Astrocyte (in vitro differentiated cells and primary cell): ENCODE data around the gene PRKCB. TPM values are rescaled to one million over a fixed set of nuclear protein-coding genes. Genes with fewer than 3 reads are reported as not detected.

ENCODE experiments used
- DNase-seq: peaks from one replicate; pipeline ENCODE4 v3.0.0-alpha.2; 2010; ENCODE audit warnings: low read depth
- FAIRE-seq: peaks from 2 replicates; lab custom pipeline; 2011; peaks lifted over from hg19 to GRCh38; lab: Jason Lieb, UNC
- H2AFZ ChIP-seq: 2 replicates; pipeline ENCODE4 v1.6.0; 2012; ENCODE audit warnings: low read depth, low read length, inconsistent platforms
- H3K27ac ChIP-seq: 2 replicates; pipeline ENCODE4 v1.5.1; 2011; ENCODE audit warnings: low read depth, low read length, inconsistent platforms
- H3K27me3 ChIP-seq: 2 replicates; pipeline ENCODE4 v1.6.0; 2011; ENCODE audit warnings: low read length, inconsistent platforms; ENCODE audit not compliant: insufficient read depth
- H3K36me3 ChIP-seq: 2 replicates; pipeline ENCODE4 v1.5.1; 2011; ENCODE audit warnings: low read length, inconsistent platforms; ENCODE audit not compliant: insufficient read depth
- H3K4me1 ChIP-seq: 2 replicates; pipeline ENCODE4 v1.5.1; 2011; ENCODE audit warnings: low read length, inconsistent platforms; ENCODE audit not compliant: insufficient read depth
- H3K4me2 ChIP-seq: 2 replicates; pipeline ENCODE4 v1.6.0; 2012; ENCODE audit warnings: low read length, inconsistent platforms
- H3K4me3 ChIP-seq: 2 replicates; pipeline ENCODE4 v1.5.1; 2011; ENCODE audit warnings: low read depth, mild to moderate bottlenecking, low read length, inconsistent platforms; ENCODE audit not compliant: insufficient read depth
- H3K79me2 ChIP-seq: 2 replicates; pipeline ENCODE4 v1.6.0; 2012; ENCODE audit warnings: mild to moderate bottlenecking, low read length, inconsistent platforms; ENCODE audit not compliant: insufficient read depth
- H3K9ac ChIP-seq: 2 replicates; pipeline ENCODE4 v1.6.0; 2012; ENCODE audit warnings: mild to moderate bottlenecking, low read length, inconsistent platforms
- H3K9me3 ChIP-seq: 2 replicates; pipeline ENCODE4 v1.5.1; 2012; ENCODE audit warnings: low read depth, mild to moderate bottlenecking, low read length, inconsistent platforms; ENCODE audit not compliant: insufficient read depth
- H4K20me1 ChIP-seq: 2 replicates; pipeline ENCODE4 v1.6.0; 2012; ENCODE audit warnings: low read length, inconsistent platforms; ENCODE audit not compliant: insufficient read depth
- H3K27ac Mint-ChIP-seq: one replicate; pipeline ENCODE4 v1.8.0; 2021; ENCODE audit warnings: mild to moderate bottlenecking, mixed read lengths; ENCODE audit not compliant: unreplicated experiment
- H3K27me3 Mint-ChIP-seq: one replicate; pipeline ENCODE4 v1.8.0; 2021; ENCODE audit warnings: low read depth, mixed read lengths; ENCODE audit not compliant: unreplicated experiment
- H3K36me3 Mint-ChIP-seq: one replicate; pipeline ENCODE4 v1.8.0; 2021; ENCODE audit warnings: low read depth, mixed read lengths; ENCODE audit not compliant: unreplicated experiment
- H3K4me1 Mint-ChIP-seq: one replicate; pipeline ENCODE4 v1.8.0; 2021; ENCODE audit warnings: low read depth, mixed read lengths; ENCODE audit not compliant: unreplicated experiment
- H3K4me3 Mint-ChIP-seq: one replicate; pipeline ENCODE4 v1.8.0; 2021; ENCODE audit warnings: mild to moderate bottlenecking, moderate library complexity, mixed read lengths; ENCODE audit not compliant: unreplicated experiment
- H3K9me3 Mint-ChIP-seq: one replicate; pipeline ENCODE4 v1.8.0; 2021; ENCODE audit warnings: mild to moderate bottlenecking, mixed read lengths; ENCODE audit not compliant: unreplicated experiment
- EZH2 ChIP-seq: IDR thresholded peaks from 2 replicates; pipeline ENCODE4 v1.6.1; 2012; ENCODE audit warnings: mild to moderate bottlenecking, low read length, inconsistent platforms; ENCODE audit not compliant: insufficient read depth
- total RNA-seq: library from RNA; stranded (reverse); gene quantifications from 2 replicates; pipeline ENCODE4 v1.2.1, GENCODE V29; 2021
- TF ChIP-seq, protein P1 (sequence below): IDR thresholded peaks from 2 replicates; pipeline ENCODE4 v1.5.1; 2011; ENCODE audit warnings: low read depth, mild to moderate bottlenecking, inconsistent platforms, low read length, moderate library complexity; ENCODE audit not compliant: insufficient read depth

Gene PRKCB
- total RNA-seq, 1 donor from 2014 or later: 2.5 TPM

DNA sequence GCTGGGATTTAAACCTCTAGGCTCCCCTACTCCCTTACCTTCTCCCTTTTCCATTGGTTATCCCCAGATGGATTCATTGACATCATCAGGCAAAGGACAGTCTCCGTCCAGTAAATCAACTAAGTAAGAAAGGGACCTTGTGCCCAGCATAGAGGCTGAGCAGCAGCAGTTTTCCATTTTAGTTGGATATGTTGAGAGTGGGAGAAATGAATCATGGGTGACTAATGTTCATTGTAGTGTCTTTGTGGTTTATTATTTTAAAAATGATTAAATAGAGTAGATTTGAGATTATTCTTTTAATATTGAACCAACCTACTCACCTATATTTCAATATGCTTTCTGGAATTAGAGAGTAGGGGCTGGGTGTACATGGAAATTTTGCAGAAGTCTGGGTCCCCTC lies 321.0 kb downstream of the PRKCB start:
- H3K4me1 Mint-ChIP-seq: peaks cover 18% of the 10 kb centered on the region
- Histone ChIP-seq H3K27ac (no peak overlapping the region), H3K79me2 (no peaks in the 10 kb centered on the region), H2AFZ (no peak overlapping the region), H3K9ac (no peak overlapping the region), H3K4me1 (peaks cover under 1% of the 10 kb centered on the region), H3K9me3 (no peaks in the 10 kb centered on the region), H3K4me2 (no peak overlapping the region), H3K36me3 (no peaks in the 10 kb centered on the region), H3K4me3 (no peak overlapping the region), H4K20me1 (no peaks in the 10 kb centered on the region), H3K27me3 (no peaks in the 10 kb centered on the region)
- no peak for FAIRE-seq
- H3K27ac Mint-ChIP-seq: no peak overlapping the region
- no peaks in the 10 kb centered on the region for H3K36me3 Mint-ChIP-seq
- DNase-seq: peak; percentile 24
- TF ChIP-seq, protein P1, sequence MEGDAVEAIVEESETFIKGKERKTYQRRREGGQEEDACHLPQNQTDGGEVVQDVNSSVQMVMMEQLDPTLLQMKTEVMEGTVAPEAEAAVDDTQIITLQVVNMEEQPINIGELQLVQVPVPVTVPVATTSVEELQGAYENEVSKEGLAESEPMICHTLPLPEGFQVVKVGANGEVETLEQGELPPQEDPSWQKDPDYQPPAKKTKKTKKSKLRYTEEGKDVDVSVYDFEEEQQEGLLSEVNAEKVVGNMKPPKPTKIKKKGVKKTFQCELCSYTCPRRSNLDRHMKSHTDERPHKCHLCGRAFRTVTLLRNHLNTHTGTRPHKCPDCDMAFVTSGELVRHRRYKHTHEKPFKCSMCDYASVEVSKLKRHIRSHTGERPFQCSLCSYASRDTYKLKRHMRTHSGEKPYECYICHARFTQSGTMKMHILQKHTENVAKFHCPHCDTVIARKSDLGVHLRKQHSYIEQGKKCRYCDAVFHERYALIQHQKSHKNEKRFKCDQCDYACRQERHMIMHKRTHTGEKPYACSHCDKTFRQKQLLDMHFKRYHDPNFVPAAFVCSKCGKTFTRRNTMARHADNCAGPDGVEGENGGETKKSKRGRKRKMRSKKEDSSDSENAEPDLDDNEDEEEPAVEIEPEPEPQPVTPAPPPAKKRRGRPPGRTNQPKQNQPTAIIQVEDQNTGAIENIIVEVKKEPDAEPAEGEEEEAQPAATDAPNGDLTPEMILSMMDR: no peak
- TF ChIP-seq EZH2: no peak
- no peak overlapping the region for H3K4me3 Mint-ChIP-seq
- no peaks in the 10 kb centered on the region for H3K27me3 Mint-ChIP-seq
- H3K9me3 Mint-ChIP-seq: no peaks in the 10 kb centered on the region

DNA sequence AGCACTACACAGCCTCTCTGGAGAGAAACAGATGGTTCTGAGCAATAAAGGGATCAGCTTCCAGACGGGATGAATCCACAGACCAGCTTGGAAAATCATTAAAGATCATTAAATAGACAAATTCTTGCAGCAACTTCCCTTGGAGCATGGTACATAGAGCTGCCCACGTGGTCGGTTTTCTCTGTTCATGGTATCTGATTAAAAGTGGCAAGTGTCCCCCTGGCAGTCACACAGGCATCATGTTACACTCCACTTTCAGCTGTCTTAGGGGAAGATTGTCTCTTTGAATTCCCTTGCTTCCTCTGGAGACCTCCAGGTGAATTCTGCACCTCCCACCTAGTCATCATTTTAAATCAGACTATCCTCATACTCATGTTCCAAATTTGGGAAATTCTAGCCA lies 328.2 kb downstream of the PRKCB start:
- H3K79me2 ChIP-seq: no peaks in the 10 kb centered on the region
- H3K27ac Mint-ChIP-seq: no peak overlapping the region
- TF ChIP-seq, protein P1: no peak
- no peak for TF ChIP-seq EZH2

DNA sequence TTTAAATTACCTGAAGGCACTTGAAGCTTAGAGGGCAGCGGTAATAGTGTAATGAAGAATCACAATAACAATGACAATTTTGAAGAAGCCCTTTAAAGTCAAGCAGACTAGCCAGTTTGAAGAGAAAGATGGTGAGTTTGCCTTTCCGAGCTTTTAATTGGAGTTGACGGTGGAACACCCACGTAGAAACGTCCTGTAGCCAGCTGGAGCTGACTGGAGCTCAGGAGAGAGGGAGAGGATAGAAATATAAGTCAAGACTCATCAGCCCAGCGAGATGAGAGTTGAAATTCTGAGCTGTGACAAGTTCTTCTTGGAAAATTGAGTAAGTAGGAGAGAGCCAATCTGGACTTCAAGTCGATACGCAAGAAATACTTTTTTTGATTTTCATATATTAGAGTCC lies 328.6 kb downstream of the PRKCB start:
- Mint-ChIP-seq H3K9me3 (no peaks in the 10 kb centered on the region), H3K36me3 (no peaks in the 10 kb centered on the region), H3K4me1 (no peaks in the 10 kb centered on the region), H3K27me3 (peaks cover 7% of the 10 kb centered on the region), H3K4me3 (no peak overlapping the region), H3K27ac (no peak overlapping the region)
- Histone ChIP-seq H3K27ac (no peak overlapping the region), H3K9ac (no peak overlapping the region), H3K27me3 (no peaks in the 10 kb centered on the region), H3K4me1 (no peaks in the 10 kb centered on the region), H3K36me3 (no peaks in the 10 kb centered on the region), H3K79me2 (no peaks in the 10 kb centered on the region), H2AFZ (no peak overlapping the region), H3K9me3 (no peaks in the 10 kb centered on the region), H4K20me1 (no peaks in the 10 kb centered on the region), H3K4me2 (no peak overlapping the region), H3K4me3 (no peak overlapping the region)
- DNase-seq: no peak
- TF ChIP-seq, protein P1: no peak
- FAIRE-seq: no peak

More for the DNA sequence above, 328.2 kb downstream of the PRKCB start:
- Histone ChIP-seq H4K20me1 (no peaks in the 10 kb centered on the region), H3K4me3 (no peak overlapping the region), H3K36me3 (no peaks in the 10 kb centered on the region), H3K9ac (no peak overlapping the region), H3K9me3 (no peaks in the 10 kb centered on the region), H3K4me2 (no peak overlapping the region), H3K27me3 (no peaks in the 10 kb centered on the region), H3K27ac (no peak overlapping the region), H3K4me1 (no peaks in the 10 kb centered on the region), H2AFZ (no peak overlapping the region)
- no peaks in the 10 kb centered on the region for H3K4me1 Mint-ChIP-seq
- H3K27me3 Mint-ChIP-seq: peaks cover 7% of the 10 kb centered on the region
- H3K9me3 Mint-ChIP-seq: no peaks in the 10 kb centered on the region
- H3K4me3 Mint-ChIP-seq: no peak overlapping the region
- H3K36me3 Mint-ChIP-seq: no peaks in the 10 kb centered on the region
- no peak for FAIRE-seq
- DNase-seq: no peak
